MM.1S (cell line): ENCODE measurements around the gene CYP24A1.
"Not testable (repeated sequence)": the region's sequence is repeated elsewhere in the genome, so short reads cannot be mapped to it uniquely, and the experiment has no call there.

Experiments
- DNase-seq: peaks from one replicate; pipeline ENCODE4 v3.0.0-alpha.2; 2015
- H2AFZ ChIP-seq: fragments of 300-600 bp; sonication (generic); 2 replicates; pipeline ENCODE4 v1.6.0; 2016; ENCODE audit warnings: antibody characterized with exemption, low read length
- H3F3A ChIP-seq: fragments of 300-600 bp; sonication (generic); 2 replicates; pipeline ENCODE4 v1.6.1; 2016; ENCODE audit warnings: mild to moderate bottlenecking, antibody characterized with exemption, low read length, moderate library complexity, mixed read lengths; ENCODE audit not compliant: insufficient read depth
- H3K27ac ChIP-seq: fragments of 300-600 bp; sonication (generic); 2 replicates; pipeline ENCODE4 v1.5.1; 2016; ENCODE audit warnings: mild to moderate bottlenecking, low read length
- H3K27me3 ChIP-seq: fragments of 300-600 bp; sonication (generic); replicated peaks from 2 replicates; pipeline ENCODE4 v1.6.0; 2016; ENCODE audit warnings: low read length; ENCODE audit not compliant: insufficient read depth
- H3K36me3 ChIP-seq: fragments of 300-600 bp; sonication (generic); replicated peaks from 2 replicates; pipeline ENCODE4 v1.6.1; 2016; ENCODE audit warnings: mild to moderate bottlenecking, low read length, mixed read lengths; ENCODE audit not compliant: insufficient read depth
- H3K4me1 ChIP-seq: fragments of 300-600 bp; sonication (generic); 2 replicates; pipeline ENCODE4 v1.6.1; 2016; ENCODE audit warnings: low read length, mixed read lengths
- H3K4me2 ChIP-seq: fragments of 300-600 bp; sonication (generic); 2 replicates; pipeline ENCODE4 v1.6.0; 2016; ENCODE audit warnings: low read depth, low read length
- H3K4me3 ChIP-seq: fragments of 300-600 bp; sonication (generic); 2 replicates; pipeline ENCODE4 v1.5.1; 2016; ENCODE audit warnings: low read length, mixed read lengths
- H3K79me2 ChIP-seq: fragments of 300-600 bp; sonication (generic); 2 replicates; pipeline ENCODE4 v1.6.1; 2016; ENCODE audit warnings: mixed run types, low read length, mixed read lengths
- H3K9ac ChIP-seq: fragments of 300-600 bp; sonication (generic); 2 replicates; pipeline ENCODE4 v1.6.1; 2016; ENCODE audit warnings: low read length, mixed read lengths
- H3K9me2 ChIP-seq: fragments of 300-600 bp; sonication (generic); replicated peaks from 2 replicates; pipeline ENCODE4 v1.6.1; 2016; ENCODE audit warnings: mild to moderate bottlenecking, low read length, mixed read lengths; ENCODE audit not compliant: insufficient read depth
- H3K9me3 ChIP-seq: fragments of 300-600 bp; sonication (generic); replicated peaks from 2 replicates; pipeline ENCODE4 v1.6.1; 2016; ENCODE audit warnings: mild to moderate bottlenecking, low read length, mixed read lengths; ENCODE audit not compliant: insufficient read depth
- H4K20me1 ChIP-seq: fragments of 300-600 bp; sonication (generic); 2 replicates; pipeline ENCODE4 v1.6.1; 2016; ENCODE audit warnings: mild to moderate bottlenecking, low read length, moderate library complexity, mixed read lengths; ENCODE audit not compliant: insufficient read depth
- CTCF ChIP-seq: fragments of 300-600 bp; sonication (generic); IDR thresholded peaks from 2 replicates; pipeline ENCODE4 v1.5.1; 2016; ENCODE audit warnings: antibody characterized with exemption, low read length, mixed read lengths
- EZH2 ChIP-seq: fragments of 300-600 bp; sonication (generic); optimal IDR thresholded peaks from 2 replicates; pipeline ENCODE3; 2017; ENCODE audit warnings: low read depth, mild to moderate bottlenecking, antibody characterized with exemption, low read length, mixed read lengths
- EZH2phosphoT487 ChIP-seq: fragments of 300-600 bp; sonication (generic); IDR thresholded peaks from 2 replicates; pipeline ENCODE4 v1.6.1; 2018; ENCODE audit warnings: antibody characterized with exemption, low read length

The CYP24A1 gene

DNA sequence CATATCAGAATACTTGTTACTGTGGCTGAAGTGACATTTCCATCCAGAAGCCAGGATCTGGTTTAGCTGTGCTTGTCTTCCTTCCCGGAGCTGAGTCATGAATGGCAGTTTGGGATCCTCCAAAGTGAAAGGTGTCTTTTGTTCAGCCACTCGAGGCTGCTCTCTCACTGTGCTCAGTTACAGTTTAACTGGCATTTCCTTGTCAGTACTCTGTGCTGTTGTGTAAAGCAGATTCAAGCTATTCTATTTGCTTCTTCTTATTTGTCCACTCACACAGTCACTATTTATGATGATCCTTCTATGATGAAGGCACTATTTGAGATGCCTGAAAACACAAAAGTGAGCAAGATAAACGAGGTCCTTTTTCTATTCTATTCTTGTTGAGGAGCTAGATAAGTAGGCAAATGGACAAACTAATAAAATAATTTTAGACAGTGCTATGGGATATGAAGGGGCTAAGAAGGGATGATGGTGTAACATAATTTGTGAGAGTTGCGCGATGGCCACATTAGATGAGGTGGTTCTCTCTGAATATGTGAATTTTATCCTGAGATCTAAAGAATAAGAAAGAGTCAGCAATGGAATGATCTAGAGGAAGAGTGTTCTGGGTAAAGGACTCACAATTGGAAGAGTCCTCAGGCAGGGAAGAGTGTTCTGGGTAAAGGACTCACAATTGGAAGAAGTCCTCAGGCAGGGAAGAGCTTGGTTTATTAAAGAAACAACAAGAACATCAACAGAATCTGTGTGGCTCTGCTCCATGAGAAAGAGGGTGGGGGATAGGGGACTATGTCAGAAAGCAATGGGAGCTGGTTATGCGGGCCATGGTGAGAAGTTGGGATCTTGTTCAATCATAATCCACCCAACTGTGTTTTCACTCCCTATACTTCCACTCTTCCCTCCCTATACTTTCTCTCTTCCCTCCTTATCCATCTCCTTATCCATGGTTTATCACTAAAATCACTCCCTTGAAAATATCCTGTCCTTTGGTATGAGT is 40.1 kb downstream of the CYP24A1 start:
- Histone ChIP-seq H3K9ac (no peak overlapping the region), H3K27me3 (no peaks in the 10 kb centered on the region)

DNA sequence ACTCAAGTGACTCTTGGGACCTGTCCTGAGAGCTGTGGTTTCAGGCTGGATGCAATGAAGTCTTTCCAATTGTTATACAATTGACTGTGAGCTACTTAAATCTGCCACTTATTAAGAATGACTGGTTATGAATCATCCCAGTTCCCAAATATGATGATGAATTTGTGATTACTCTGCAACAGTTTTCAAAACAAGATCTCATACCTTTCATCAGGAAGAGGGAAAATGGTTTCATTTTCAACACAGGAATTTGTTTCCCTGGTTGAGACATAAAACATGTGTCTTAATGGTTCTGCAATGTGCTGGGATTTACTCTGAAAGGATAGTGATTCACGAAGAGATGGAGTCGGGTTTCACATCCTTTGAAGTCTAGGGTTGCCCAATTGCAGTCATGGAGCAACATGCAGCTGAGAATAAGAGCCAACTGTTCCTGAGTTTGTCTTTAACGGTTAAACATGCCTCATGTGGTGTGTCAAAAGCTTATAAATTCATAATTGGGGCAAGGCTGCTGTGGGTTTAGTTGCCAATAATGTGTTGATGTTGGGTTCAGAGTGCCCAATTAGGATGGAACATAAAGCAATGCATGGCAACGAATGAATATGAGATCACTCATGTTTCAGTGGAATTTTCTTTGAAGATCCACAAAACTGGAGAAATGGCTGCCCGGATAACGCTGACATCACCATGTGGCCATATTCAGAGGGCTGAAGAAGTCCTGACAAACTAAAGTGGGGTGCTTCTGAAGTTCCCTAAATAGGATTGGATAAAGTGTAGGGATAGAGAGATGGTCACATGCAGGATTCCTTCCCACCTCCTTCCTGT is 41.0 kb downstream of the CYP24A1 start:
- Histone ChIP-seq H3K4me2 (no peak overlapping the region), H2AFZ (no peak overlapping the region), H3K9me2 (no peaks in the 10 kb centered on the region), H3K9me3 (no peaks in the 10 kb centered on the region), H3K4me1 (peaks cover 5% of the 10 kb centered on the region; the same call in 1 of the 2 replicates), H3K36me3 (no peaks in the 10 kb centered on the region), H3K27ac (no peak overlapping the region), H3K9ac (no peak overlapping the region), H3K27me3 (no peaks in the 10 kb centered on the region), H3K4me3 (no peak overlapping the region), H4K20me1 (no peaks in the 10 kb centered on the region), H3K79me2 (no peaks in the 10 kb centered on the region), H3F3A (no peaks in the 10 kb centered on the region)
- no peak for TF ChIP-seq CTCF
- TF ChIP-seq EZH2: no peak
- no peak for TF ChIP-seq EZH2phosphoT487
- no peak for DNase-seq

More for the DNA sequence above, 40.1 kb downstream of the CYP24A1 start:
- Histone ChIP-seq H3K4me1 (peaks cover 5% of the 10 kb centered on the region; the same call in 1 of the 2 replicates), H3K9me2 (no peaks in the 10 kb centered on the region), H3K36me3 (no peaks in the 10 kb centered on the region), H3F3A (no peaks in the 10 kb centered on the region), H3K4me3 (no peak overlapping the region), H3K9me3 (no peaks in the 10 kb centered on the region), H3K4me2 (no peak overlapping the region), H3K27ac (no peak overlapping the region), H2AFZ (no peak overlapping the region), H4K20me1 (no peaks in the 10 kb centered on the region), H3K79me2 (no peaks in the 10 kb centered on the region)
- TF ChIP-seq EZH2 (no peak), EZH2phosphoT487 (no peak), CTCF (no peak)
- no peak for DNase-seq

- no peak for DNase-seq
- H3K9ac ChIP-seq: no peak overlapping the region
- peaks cover 5% of the 10 kb centered on the region; the same call in 1 of the 2 replicates for H3K4me1 ChIP-seq
- H3K9me3 ChIP-seq: no peaks in the 10 kb centered on the region
- no peaks in the 10 kb centered on the region for H3K9me2 ChIP-seq
- no peak overlapping the region for H3K4me3 ChIP-seq
- no peak for TF ChIP-seq CTCF
- TF ChIP-seq EZH2: no peak
- TF ChIP-seq EZH2phosphoT487: no peak
- H3K27me3 ChIP-seq: no peaks in the 10 kb centered on the region
- no peak overlapping the region for H3K27ac ChIP-seq
- no peak overlapping the region for H3K4me2 ChIP-seq
- no peaks in the 10 kb centered on the region for H3F3A ChIP-seq
- H2AFZ ChIP-seq: no peak overlapping the region
- H4K20me1 ChIP-seq: no peaks in the 10 kb centered on the region
- H3K79me2 ChIP-seq: no peaks in the 10 kb centered on the region
- H3K36me3 ChIP-seq: no peaks in the 10 kb centered on the region
Measured at GRCh38 chr20:54131675-54132611, 41.8 kb downstream of the CYP24A1 start.

- not testable (repeated sequence) for H3F3A ChIP-seq, H3K9me3 ChIP-seq, H3K9me2 ChIP-seq, H3K9ac ChIP-seq, H4K20me1 ChIP-seq, H2AFZ ChIP-seq, H3K79me2 ChIP-seq, H3K4me2 ChIP-seq, DNase-seq, H3K27ac ChIP-seq, H3K36me3 ChIP-seq, H3K4me1 ChIP-seq, H3K4me3 ChIP-seq, H3K27me3 ChIP-seq
Measured at GRCh38 chr20:54131125-54131524, 42.7 kb downstream of the CYP24A1 start.
